Left ventricle myocardium inferior (tissue), 1 donor: Measurements from ENCODE around the gene NAV1. TPM values are rescaled to one million over a fixed set of nuclear protein-coding genes. Genes with fewer than 3 reads are reported as not detected.

Experiments
- DNase-seq: peaks from one replicate; pipeline ENCODE4 v3.0.0-alpha.2; 2020
- H3K27ac ChIP-seq: fragments of 200-600 bp; replicated peaks from 2 replicates; pipeline ENCODE4 v1.8.0; 2021
- H3K27me3 ChIP-seq: fragments of 200-600 bp; 2 replicates; pipeline ENCODE4 v1.8.0; 2021; ENCODE audit warnings: low read depth
- H3K36me3 ChIP-seq: fragments of 200-600 bp; 2 replicates; pipeline ENCODE4 v1.8.0; 2021
- H3K4me1 ChIP-seq: fragments of 200-600 bp; 2 replicates; pipeline ENCODE4 v1.8.0; 2021
- H3K4me3 ChIP-seq: fragments of 200-600 bp; 2 replicates; pipeline ENCODE4 v1.8.0; 2021; ENCODE audit warnings: mild to moderate bottlenecking, moderate library complexity
- H3K9me3 ChIP-seq: fragments of 200-600 bp; replicated peaks from 2 replicates; pipeline ENCODE4 v1.8.0; 2021
- CTCF ChIP-seq: fragments of 200-600 bp; IDR thresholded peaks from 2 replicates; pipeline ENCODE4 v1.8.0; 2021; ENCODE audit warnings: antibody characterized with exemption, mild to moderate bottlenecking, borderline replicate concordance
- intact Hi-C: fragments of 100-400 bp; cut with micrococcal nuclease; formaldehyde crosslinking; loops from one replicate; pipeline ENCODE4 v1.11.0; 2022
- total RNA-seq: library from RNA; stranded (reverse); fragmentation: NEBNext Ultra II Directional; extraction: Animal tissue kit (Norgen Biotek cat#: 25700); gene quantifications from one replicate; pipeline ENCODE4 v1.2.1, GENCODE V29; 2021
- donor health status: DM: no; HTN: yes; CAD: no; lungs with severe emphysema.

Gene NAV1
- total RNA-seq, 1 donor from 2014 or later, result 74.8 TPM

- intact Hi-C loops, result loop anchor here (10.0 kb wide), 1 partner anchor 68 kb away; no protein-coding TSS in a partner anchor
- Histone ChIP-seq H3K27ac (peak overlapping the region; percentile 68), H3K4me1 (peaks cover 93% of the 10 kb centered on the region), H3K4me3 (no peak overlapping the region), H3K27me3 (no peaks in the 10 kb centered on the region), H3K9me3 (no peaks in the 10 kb centered on the region), H3K36me3 (no peaks in the 10 kb centered on the region)
- no peak for TF ChIP-seq CTCF
- DNase-seq, result peak; percentile 35
Measured at GRCh38 chr1:201566933-201567801, 28.2 kb downstream of the NAV1 start.

- DNase-seq, result no peak
- H3K27me3 ChIP-seq, result no peaks in the 10 kb centered on the region
- no peak overlapping the region for H3K4me3 ChIP-seq
- intact Hi-C loops, result loop anchor here (10.0 kb wide), 1 partner anchor 67 kb away; no protein-coding TSS in a partner anchor
- TF ChIP-seq CTCF, result no peak
- H3K4me1 ChIP-seq, result peaks cover 88% of the 10 kb centered on the region
- H3K36me3 ChIP-seq, result no peaks in the 10 kb centered on the region
- H3K27ac ChIP-seq, result peak overlapping the region; percentile 60
- no peaks in the 10 kb centered on the region for H3K9me3 ChIP-seq
Measured at GRCh38 chr1:201568265-201568664, 29.3 kb downstream of the NAV1 start.

DNA sequence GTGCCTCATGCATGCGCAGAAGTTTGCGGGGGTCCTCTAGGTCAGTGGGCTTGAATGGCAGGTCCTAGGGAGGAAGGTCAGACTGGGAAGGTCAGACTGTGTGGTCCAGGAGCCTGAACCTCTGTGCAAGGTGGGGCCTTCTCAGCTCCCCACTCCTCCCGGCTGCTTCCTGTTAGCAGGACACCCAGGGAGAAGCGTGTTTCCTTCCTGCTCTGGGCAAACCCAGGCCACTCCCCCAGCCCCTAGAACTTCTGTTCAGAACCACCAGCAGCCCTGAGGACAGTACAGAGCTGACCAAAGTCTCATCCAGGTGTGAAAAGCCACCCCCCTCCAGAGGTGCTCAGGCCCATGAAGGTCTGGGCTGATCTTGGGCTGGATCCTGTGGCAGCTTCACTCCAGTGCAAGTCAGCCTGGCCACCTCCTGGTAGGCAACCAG, 29.9 kb downstream of the NAV1 start:
- H3K9me3 ChIP-seq, result no peaks in the 10 kb centered on the region
- H3K27ac ChIP-seq, result peak overlapping the region; percentile 60
- no peaks in the 10 kb centered on the region for H3K36me3 ChIP-seq
- no peak for DNase-seq
- no peak for TF ChIP-seq CTCF
- intact Hi-C loops, result loop anchor here (10.0 kb wide), 1 partner anchor 66 kb away; no protein-coding TSS in a partner anchor
- H3K27me3 ChIP-seq, result no peaks in the 10 kb centered on the region
- no peak overlapping the region for H3K4me3 ChIP-seq
- peaks cover 88% of the 10 kb centered on the region for H3K4me1 ChIP-seq

- DNase-seq, result no peak
- Histone ChIP-seq H3K4me3 (no peak overlapping the region), H3K27me3 (no peaks in the 10 kb centered on the region), H3K9me3 (no peaks in the 10 kb centered on the region), H3K27ac (peak overlapping the region; percentile 60), H3K4me1 (peaks cover 84% of the 10 kb centered on the region), H3K36me3 (no peaks in the 10 kb centered on the region)
- intact Hi-C loops, result no loop called here
- no peak for TF ChIP-seq CTCF
Measured at GRCh38 chr1:201570181-201570885, 31.4 kb downstream of the NAV1 start.

GRCh38 chr1:201570886-201571624, 32.1 kb downstream of the NAV1 start:
- Histone ChIP-seq H3K4me1 (peaks cover 77% of the 10 kb centered on the region), H3K4me3 (no peak overlapping the region)
- intact Hi-C loops, result no loop called here

More at GRCh38 chr1:201570886-201571624, 32.1 kb downstream of the NAV1 start:
- H3K27me3 ChIP-seq, result no peaks in the 10 kb centered on the region
- peak overlapping the region; percentile 60 for H3K27ac ChIP-seq
- no peak for TF ChIP-seq CTCF
- no peaks in the 10 kb centered on the region for H3K9me3 ChIP-seq
- H3K36me3 ChIP-seq, result no peaks in the 10 kb centered on the region
- no peak for DNase-seq
